DMS114 treated with DMSO at 0.1 percent for 48 hours (cell line): Measurements from ENCODE around the gene SBF2.
"Not testable (repeated sequence)": the region's sequence is repeated elsewhere in the genome, so short reads cannot be mapped to it uniquely, and the experiment has no call there.

Experiments
- DNase-seq: peaks from one replicate; lab custom pipeline; 2025; ENCODE audit not compliant: unreplicated experiment; lab: John Stamatoyannopoulos, UW

SBF2 gene

DNA sequence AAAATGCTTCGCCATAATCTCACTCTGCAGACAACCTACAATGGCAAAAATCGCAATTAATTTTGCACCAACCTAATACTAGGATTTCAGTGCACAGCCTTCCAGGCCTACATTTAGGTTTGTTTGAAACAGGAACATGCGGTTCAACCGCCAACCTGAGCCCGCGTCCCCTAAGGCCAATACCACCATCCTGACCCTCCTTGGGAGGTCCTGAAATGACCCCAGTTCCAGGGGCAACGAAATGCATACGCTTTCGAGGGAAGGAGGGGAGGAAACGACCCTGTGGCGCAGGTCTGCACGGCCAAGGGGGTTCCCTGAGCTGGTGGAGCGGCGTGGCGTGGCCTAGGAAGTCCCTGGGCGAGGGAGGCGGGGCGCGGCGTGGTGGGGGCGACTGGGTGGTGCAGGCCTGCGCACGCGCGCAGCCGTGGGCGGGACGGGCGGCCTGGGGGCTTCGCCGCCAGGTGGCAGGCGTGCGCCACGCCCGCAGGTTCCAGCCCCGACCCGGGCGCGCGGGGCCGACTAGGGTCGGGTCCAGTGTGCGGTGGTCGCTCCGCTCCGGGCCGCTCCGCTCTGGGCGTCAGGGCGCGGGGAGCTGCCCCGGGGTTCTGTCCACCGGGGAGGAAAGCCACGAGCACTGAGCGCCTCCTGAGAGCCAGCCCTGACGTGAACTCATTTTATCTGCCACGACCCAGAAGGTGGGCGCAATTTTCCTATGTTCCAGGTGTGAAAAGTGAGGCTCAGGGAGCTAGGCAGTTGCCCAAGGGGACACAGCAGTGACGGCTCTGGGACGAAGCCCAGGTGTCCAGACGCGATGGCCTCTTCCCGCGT is 536.0 kb downstream of the SBF2 start:
- DNase-seq = peak; percentile 25

DNA sequence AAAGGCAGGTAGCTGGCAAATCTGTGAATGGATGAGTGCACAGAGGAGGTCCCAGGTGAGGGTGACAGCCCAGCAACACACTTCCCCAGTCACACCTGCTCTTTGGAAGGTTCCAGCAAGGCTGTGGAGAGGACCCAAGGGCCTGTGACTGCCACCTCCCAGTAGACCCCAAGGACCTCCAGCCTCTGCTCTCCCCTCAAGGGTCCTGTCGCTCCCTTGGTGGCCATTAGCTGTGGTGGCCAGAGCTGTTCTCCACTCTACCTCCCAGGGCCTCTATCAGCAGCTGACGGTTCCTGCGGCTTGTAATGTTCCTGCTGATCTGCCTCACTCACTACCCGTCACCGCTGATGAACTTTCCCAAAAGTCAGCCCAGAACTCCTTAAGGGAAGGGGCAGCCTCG is 537.1 kb downstream of the SBF2 start:
- no peak for DNase-seq

DNA sequence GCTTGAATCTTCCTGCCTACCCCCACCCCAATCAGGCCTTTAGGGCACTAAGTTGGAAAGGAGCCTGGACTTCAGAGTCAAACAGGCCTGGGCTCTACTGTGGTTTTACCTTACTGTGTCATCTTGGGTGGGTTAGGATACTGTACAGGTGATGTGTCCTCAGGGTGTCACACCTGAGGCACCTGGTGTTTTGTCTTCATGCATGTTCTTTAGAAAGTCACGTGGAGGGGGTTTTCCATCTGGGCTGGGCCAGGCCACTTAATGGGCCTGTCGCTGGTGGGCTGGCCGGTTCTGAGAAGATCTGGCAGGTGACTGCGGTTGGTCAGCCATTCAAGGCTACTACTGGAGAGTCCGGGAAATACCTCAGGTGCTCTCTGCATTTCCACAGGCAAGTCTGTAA is 537.6 kb downstream of the SBF2 start:
- no peak for DNase-seq

DNA sequence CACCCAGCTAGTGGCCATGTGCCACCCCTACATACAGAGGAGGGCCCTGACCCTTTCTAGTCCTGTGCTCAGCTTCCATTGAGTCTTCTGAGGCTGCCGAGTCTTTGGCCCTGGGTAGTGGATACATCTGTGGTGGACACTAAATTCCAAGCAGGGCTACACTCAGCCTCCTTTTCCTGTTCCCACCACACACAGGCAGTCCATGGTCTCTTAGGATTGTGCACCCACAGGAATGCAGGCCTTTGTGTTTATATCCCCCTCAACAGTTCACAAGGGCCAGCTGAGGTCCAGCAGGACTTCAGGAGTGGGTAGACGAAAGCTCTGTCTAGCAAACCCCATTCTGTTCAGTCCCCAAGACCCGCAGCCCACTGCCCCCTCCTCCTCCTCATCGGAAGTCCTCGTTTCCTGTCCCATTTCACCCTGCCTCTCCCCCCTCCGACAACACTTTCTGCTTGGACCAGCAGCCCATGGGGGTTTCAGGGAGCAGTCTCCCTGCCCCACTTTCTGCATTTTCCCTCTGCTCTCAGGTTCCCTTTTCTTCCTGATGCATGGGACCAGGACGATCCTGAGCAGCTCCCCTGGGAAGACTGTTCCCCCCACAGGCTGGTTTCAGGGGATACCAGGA is 538.3 kb downstream of the SBF2 start:
- no peak for DNase-seq

DNA sequence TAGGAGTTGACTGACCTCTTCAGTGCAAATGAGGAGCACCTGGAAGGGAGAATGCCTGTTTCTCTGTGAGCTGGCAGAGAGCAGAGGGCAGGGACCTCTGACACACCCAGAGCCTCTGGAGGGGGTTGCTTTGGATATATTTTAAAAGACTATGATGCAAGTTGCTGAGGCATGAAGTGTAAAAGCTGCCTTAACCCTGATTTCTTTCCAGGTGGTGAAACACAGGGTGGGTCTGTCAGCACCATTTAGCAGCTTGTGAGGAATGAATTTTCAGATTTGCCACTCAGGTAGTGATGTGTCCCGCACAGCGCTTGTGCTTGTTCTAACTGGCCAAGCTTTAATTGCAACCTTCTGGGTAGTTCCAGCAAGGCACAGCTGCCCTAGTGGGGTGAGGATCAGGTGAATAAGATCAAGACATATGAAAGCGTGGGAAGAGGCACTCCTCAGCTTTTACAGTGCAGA is 540.0 kb downstream of the SBF2 start:
- DNase-seq = no peak

DNA sequence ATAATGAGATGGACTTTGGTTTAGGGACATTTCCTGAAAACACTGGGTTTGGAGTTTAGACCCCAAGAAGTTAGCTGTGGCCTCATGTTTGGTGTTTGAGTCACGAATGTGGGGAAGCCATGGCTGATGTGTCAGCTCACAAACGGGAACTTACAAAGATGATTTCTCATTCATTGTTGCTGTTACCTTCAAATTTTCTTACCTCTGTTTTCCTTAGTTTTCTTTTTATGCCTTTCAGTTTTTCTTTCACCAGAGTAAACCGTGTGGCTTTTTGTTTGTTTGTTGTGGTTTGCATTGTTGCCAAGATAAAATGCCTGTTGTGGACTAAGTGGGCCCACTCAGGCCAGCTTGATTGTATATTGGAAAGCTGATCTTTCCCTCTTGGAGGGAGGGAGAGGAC is 541.0 kb downstream of the SBF2 start:
- no peak for DNase-seq

DNA sequence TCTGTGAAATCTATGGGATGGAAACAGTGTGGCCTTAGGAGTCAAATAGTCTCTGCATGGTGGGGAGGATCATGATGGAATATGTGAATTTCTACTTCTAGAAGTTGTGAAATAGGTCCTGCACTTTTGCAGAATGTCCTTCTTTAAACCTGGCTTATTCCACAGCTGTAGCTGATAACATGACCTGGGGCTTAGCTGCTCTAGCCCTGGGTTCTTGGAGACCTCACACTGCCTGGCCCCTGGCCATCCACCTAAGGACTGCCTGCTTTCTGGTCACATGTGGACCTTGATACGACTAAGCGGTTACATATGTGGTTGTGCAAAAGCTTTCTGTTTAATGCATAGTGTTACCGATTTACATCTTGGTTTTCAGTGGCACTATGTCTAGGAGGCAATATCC is 541.9 kb downstream of the SBF2 start:
- no peak for DNase-seq

DNA sequence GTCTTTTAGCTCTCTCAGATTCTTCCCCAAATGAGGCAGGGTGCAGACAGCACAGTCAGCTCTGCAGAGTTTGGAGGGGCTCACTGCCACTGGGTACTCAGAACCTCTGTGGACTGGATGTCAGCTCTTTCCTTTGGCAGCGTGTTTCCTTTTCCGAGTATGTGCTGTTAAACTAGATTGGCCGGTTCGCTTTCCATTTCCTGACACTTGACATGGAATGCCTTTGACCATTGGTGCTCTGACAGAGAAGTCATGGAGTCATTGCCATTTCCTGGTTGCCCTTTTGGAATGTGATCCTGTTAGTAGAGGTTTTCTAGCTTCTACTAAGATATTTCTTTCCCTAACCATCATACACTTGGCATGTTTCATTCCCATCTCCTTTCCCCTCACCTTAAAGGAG is 543.5 kb downstream of the SBF2 start:
- DNase-seq = no peak

DNA sequence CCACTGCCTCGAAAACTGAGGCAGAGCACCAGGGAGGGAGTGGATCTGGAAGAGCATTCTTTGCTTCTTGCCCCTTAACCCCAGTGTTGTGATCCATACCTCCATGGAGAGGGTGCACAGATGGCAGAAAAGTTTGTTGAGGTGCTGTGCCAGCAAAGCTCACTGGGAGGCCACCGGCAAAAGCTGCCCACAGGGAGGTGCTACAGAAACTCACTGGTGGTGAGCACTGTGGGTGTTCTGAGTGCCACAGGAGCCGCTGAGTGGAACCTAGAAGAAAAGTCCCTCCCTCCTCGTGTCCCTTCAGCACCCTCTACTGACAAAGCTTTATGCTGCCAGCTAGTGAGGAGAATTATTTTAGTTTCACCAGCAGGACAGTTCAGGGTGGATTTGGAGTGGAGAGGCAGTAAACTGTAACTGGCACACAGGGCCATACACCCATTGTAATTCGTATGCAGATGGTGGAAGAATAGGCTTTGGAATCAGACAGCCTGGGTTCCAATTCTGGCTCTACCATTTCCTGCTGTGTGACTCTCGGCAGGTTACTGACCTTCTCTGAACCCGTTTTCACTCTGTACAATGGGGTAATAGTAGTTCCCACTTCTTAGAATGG is 545.6 kb downstream of the SBF2 start:
- peak; percentile 42 for DNase-seq

DNA sequence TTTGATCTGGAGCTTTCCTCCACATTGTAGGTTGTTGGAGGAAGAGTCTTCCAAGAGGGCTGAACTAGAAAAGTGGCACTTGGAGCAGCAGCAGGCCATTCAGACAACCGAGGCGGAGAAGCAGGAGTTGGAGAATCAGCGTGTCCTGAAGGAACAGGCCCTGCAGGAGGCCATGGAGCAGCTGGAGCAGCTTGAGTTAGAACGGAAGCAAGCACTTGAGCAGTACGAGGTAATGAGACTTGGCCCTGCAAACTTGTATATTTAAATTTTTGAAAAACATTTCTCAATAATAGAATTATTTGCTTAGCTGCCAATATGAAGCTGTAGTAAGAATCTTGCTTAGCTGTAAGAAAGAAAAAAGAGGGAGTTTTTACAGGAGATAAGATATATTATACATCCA is 546.2 kb downstream of the SBF2 start:
- no peak for DNase-seq

DNA sequence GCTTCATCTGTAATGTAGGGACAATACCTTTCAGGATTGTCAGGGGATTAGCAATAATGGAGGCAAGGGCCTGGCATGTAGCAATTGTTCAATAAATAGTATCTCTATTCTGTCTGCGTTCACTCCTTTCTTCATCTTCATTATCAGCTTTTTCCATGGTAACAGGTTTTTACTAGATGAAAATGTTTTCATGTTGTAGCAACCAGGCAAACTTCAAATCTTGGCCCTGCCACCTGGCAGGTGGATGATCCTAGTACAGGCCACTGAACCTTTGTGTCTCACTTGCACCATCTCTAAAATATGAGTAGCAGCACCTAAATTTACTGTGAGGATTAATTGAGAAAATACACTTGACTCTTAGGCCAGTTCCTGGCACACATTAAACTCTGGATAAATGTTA is 546.8 kb downstream of the SBF2 start:
- no peak for DNase-seq

DNA sequence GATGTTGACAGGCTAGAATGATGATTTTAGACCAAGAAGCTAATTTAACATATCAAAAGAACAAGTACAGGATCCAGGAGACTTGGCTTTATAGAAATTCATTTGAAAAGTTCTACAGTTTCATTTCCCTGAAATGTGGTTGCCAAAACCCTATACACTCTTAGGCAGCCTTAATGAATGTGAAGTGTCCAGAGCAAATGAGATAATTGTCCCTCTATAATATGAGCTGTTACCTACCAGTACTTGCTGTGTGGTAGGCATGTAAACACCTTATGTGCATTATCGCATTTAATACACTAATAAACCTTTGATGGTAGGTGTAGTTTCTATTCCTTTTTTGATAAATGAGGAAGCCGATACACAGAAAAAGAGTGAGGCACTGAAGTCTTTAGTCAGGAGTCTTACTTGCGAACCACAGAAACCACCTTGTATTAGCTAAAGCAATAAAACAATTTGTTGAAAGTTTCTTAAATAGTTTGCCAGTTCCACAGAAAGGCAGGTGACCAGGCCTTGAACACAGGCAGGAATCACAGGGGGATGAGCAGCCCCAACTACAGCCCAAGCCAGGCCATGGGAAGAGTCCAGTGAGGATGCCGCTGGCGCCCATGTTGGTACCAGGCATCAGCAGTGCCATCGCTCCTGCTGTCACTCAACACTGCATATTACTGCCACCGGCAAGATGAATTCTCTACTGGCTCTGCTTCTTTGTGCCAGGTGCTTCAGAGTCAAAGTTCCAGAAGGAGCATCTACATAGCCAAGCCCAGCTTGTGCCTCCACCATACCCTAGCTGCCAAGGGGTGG is 548.4 kb downstream of the SBF2 start:
- DNase-seq = no peak

DNA sequence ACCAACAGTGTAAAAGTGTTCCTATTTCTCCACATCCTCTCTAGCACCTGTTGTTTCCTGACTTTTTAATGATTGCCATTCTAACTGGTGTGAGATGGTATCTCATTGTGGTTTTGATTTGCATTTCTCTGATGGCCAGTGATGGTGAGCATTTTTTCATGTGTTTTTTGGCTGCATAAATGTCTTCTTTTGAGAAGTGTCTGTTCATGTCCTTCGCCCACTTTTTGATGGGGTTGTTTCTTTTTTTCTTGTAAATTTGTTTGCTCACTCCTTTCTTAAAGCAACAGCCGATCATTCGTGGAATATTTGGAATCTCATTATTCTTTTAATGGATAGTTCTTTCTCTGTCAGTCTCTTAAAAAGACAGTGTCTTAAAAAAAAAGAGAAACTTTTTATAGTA is 550.5 kb downstream of the SBF2 start:
- not testable (repeated sequence) for DNase-seq

DNA sequence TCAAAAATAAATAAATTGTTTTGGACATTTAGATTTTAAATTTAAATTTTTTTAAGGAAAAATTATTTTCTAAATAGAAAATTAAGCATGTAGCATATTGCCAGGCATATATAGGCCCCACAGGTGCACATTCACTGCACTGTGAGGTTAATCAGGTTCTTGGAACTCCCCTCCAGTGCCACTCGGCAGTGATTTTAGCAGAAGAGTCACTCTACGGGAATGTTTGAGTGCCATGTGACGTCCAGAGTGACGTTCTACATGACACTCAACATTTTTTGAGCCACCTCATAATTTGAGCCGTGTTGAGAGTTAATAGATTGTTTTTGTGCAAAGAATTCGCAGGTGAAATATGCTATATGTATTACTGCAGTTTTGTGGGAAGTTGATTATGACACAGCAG is 552.8 kb downstream of the SBF2 start:
- DNase-seq = no peak

DNA sequence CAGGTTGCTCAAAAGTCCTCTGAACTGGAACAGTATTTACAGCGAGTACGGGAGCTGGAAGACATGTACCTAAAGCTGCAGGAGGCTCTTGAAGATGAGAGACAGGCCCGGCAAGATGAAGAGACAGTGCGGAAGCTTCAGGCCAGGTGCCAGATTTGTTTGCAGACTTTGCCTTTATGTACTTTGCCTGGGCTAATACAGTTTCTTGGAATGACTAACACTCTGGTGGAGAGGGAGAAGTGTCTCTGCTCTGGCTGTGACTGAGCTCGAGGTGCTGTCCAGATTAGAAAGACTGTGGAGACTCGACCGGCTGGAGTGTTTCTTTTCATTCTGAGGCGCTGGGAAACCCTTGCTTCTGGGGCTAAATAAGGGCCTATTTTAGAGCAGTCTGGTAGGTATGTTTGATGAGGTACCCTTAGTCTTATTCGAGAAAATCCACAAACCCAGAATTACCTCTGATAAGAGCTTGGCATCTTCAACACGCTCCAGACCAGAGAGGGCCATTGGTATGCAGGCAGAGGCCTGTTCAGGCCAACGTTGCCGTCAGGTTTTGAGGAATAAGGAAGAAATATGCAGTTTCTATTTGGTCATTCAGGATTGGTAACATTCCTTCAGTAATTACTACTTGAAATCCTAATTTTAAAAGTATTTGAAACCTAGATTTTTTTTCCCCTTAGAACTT is 553.7 kb downstream of the SBF2 start:
- DNase-seq = no peak

DNA sequence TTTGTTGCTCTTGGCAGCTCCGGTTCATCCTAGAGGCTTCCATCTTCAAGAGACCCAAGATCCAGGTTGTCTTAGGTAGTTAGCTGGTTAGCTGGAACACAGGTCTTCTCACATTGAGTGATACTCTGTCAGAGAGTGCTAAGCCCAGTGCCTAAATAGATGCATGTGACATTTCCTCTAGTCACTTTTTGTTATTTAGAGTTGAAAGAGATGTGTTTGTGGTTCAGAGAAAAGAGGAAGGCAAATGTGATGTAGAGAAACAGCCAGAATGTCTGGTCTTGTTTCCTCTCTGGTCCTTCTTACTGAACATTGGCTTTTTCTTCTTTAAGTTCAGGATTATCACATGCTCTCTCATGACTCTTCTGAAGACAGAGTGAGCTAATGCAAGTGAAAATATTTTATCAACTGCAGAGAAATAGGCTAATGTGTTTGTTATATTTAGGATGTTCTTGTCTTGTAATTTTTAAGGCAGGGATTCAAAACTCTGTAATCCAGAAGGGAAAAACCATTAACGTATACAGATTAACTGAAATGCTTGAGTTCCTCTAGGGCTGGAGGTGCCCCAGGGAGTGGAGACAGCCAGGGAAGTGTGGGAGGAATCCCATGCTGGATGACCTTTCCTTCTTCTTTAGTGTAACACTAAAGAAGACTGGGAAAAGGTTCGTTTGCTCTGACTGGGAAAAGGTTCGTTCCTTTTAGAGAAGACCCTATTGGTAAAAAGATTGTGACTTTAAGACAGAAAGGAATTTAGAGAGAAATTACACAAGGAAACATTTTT is 554.7 kb downstream of the SBF2 start:
- DNase-seq = no peak

DNA sequence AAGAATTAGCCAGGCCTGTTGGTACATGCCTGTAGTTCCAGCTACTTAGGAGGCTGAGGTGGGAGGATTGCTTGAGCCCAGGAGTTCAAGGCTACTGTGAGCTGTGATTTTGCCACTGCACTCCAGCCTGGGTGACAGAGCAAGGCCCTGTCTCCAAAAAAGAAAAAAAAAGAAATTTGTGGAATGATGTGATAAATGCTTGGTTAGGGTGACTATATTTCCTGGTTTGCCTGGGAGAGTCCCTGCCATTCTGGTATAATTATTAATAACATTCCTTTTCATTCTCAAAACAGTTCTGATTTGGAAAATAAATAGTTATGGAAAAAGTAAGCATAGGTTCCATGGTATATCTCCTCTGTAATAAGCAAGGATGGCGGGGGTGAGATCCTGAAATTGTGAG is 555.3 kb downstream of the SBF2 start:
- DNase-seq = no peak

DNA sequence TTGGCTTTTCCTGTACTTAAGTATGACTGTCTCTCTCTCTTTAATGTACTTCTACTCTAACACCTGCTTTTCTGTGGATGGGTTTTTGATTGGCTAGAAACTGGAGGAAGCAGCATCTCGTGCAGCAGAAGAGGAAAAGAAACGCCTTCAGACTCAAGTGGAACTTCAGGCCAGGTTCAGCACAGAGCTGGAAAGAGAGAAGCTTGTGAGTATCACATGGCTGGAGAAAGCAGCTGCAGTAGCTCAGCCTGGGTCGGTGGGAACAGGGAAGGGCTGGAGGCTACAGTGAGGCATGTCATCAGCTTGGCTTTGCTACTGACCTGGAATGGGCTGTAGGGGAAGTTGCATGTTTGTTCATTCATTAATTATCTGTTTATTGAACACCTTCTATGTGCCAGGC is 555.9 kb downstream of the SBF2 start:
- no peak for DNase-seq

DNA sequence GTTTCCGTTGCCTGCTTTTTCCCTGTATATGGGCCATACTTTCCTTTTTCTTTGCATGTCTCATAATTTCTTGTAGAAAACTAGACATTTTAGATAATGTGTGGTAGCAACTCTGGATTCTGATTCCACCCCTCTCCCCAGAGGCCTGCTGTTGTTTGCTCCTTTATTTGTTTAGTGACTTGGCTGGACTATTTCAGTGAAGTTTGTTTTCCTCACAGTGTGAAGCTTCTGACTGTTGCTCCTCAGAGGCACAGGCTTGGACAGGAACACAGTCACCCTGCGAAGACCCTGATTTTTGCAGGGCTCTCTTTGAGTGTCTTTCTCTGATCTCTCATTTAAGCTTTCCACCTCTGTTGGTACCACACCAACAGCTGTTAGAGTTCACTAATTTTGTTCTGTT is 557.7 kb downstream of the SBF2 start:
- no peak for DNase-seq

DNA sequence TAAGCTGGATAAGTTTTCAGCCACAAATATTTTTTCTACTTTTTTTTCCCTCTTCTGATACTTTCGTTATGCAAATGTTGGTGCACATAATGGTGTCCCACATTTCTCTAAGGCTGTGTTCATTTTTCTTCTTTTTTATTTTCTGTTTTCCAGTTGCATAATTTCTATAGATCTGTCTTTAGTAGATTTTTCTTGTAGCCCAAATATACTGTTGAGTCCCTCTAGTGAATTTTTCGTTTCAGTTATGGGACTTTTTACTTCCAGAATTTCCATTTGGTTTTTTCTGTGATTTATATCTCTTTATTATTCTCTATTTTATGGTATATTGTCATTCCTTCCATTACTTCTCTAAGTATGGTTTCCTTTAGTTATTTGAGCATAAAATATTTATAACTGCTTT is 558.1 kb downstream of the SBF2 start:
- DNase-seq = no peak
